Measurements from ENCODE around the gene MACROH2A1. TPM values are rescaled to one million over a fixed set of nuclear protein-coding genes. Genes with fewer than 3 reads are reported as not detected.

The MACROH2A1 gene
- total RNA-seq, 4 donors from 2014 or later = 182 to 443 (median 319) TPM

GRCh38 chr5:135335031-135335828 lies 63.8 kb downstream of the MACROH2A1 start:
- DNase-seq (ENCODE audit: low spot score) = no peak
- TF ChIP-seq CTCF (IDR thresholded peaks at IDR 0.05) = no peak
- ATAC-seq (ENCODE audit: low FRiP score) = no peak

- no peak for DNase-seq (ENCODE audit: low spot score)
- no peak for ATAC-seq (ENCODE audit: low FRiP score)
- no peak for TF ChIP-seq CTCF (IDR thresholded peaks at IDR 0.05)
Observed at GRCh38 chr5:135333732-135334515, 65.1 kb downstream of the MACROH2A1 start.

- ATAC-seq (ENCODE audit: low FRiP score) = no peak
- no peak for TF ChIP-seq CTCF (IDR thresholded peaks at IDR 0.05)
- no peak for DNase-seq (ENCODE audit: low spot score)
Observed at GRCh38 chr5:135332519-135333150, 66.4 kb downstream of the MACROH2A1 start.

GRCh38 chr5:135331612-135332011 lies 67.4 kb downstream of the MACROH2A1 start:
- ATAC-seq (ENCODE audit: low FRiP score) = no peak
- no peak for TF ChIP-seq CTCF (IDR thresholded peaks at IDR 0.05)
- no peak for DNase-seq (ENCODE audit: low spot score)

DNA sequence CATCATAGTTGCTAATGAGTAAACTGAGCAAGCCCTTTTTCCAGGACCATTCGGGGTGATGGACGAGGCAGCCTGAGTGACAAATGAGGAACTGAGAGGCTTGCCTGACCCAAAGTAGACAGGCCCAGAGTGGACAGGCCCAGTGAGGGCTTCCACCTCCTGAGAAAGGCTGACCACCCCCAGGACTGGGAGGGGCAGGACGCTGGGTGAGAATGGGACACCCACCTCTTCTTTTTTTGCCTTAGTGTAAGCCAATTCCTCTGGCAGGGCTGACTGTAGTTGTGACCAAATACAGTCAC lies 68.3 kb downstream of the MACROH2A1 start:
- ATAC-seq (ENCODE audit: low FRiP score) (no peak), DNase-seq (ENCODE audit: low spot score) (no peak)
- no peak for TF ChIP-seq CTCF (IDR thresholded peaks at IDR 0.05)

GRCh38 chr5:135329913-135330797 lies 68.9 kb downstream of the MACROH2A1 start:
- DNase-seq (ENCODE audit: low spot score) (no peak), ATAC-seq (ENCODE audit: low FRiP score) (no peak)
- no peak for TF ChIP-seq CTCF (IDR thresholded peaks at IDR 0.05)

Measured in omental fat pad (tissue), 4 donors.